CD4-positive, alpha-beta T cell treated with Interleukin-15 for 1 hour (primary cell): ENCODE measurements around the gene DDX10.
"Not testable (repeated sequence)": the region's sequence is repeated elsewhere in the genome, so short reads cannot be mapped to it uniquely, and the experiment has no call there.

ENCODE experiments used
- DNase-seq: peaks from one replicate; pipeline ENCODE4 v3.0.0-alpha.2; 2020

The DDX10 gene

DNA sequence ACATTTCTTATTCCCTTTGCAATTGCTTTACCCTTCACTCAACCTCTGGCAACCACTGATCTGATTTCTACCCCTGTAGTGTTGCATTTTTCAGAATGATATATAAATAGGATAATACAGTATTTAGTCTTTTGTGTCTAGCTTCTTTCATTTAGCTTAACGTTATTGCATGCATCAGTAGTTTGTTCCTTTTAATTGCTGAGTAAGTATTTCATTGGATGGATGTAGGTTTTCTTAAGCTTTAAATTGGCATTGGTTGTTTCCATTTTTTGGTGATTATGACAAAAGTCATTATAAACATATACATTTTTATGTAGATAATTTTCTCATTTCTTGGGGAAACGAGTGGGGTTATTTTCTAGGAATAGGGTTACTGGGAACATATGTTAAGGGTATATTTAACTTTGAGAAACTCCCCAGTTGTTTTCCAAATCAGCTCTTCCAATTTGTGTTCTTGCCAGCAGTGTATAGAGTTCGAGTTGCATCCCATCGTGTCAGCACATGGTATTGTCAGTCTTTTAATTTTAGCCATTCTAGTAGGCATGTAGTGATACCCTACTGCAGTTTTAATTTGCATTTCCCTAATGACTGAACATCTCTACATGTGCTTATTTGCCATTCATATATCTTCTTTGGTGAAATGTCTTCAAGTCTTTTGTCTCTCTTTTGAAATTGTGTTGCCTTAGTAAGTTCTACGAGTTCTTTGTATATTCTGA is 60.3 kb downstream of the DDX10 start:
- DNase-seq, result no peak

DNA sequence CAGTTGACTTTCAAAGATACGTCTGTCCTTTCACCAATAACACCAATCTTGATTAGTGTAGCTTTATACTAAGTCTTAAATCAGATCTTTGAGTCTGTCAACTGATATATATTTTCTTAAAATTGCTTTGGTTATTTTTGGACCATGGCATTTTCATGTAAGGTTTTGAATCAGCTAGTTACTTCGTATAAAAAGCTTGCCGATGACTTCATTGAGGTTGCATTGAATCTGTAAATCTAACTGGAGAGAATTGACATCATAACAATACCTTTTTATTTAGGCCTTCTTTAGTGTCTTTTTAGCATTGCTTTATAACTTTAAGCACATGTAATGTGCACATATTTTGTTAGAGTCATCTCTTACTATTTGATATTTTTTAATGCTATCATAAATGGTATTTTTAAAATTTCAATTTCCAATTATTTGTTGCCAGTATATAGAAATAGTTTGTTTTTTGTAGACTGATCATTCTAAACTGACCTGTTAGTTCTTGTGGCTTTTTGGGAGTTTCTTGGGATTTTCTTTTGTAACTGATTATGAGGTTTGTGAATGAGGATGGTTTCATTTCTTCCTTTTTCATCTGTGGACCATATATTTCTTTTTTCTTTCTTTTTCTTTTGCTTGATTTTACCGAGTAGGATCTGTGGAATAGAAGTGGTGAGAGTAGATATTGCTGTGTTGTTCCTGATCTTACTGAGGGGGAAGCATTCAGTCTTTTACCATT is 61.4 kb downstream of the DDX10 start:
- DNase-seq, result no peak

DNA sequence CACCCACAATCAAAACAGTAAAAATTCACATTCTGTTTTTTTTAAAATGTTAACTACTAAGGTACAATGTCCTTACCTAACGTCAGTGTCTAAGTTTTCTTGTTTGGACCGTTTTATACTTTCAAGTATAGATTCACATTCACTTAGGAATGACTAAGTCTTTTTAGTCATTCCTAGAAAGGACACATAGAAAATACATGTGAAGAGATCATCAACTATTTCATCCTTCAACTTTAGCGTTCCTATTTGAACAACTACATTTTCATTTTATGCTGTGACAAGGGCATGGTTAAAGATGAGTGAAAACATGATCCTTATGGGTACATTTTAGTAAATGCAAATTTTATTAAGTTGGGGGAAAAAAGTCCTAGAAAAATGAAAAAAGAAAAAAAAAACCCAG is 62.8 kb downstream of the DDX10 start:
- DNase-seq, result no peak

DNA sequence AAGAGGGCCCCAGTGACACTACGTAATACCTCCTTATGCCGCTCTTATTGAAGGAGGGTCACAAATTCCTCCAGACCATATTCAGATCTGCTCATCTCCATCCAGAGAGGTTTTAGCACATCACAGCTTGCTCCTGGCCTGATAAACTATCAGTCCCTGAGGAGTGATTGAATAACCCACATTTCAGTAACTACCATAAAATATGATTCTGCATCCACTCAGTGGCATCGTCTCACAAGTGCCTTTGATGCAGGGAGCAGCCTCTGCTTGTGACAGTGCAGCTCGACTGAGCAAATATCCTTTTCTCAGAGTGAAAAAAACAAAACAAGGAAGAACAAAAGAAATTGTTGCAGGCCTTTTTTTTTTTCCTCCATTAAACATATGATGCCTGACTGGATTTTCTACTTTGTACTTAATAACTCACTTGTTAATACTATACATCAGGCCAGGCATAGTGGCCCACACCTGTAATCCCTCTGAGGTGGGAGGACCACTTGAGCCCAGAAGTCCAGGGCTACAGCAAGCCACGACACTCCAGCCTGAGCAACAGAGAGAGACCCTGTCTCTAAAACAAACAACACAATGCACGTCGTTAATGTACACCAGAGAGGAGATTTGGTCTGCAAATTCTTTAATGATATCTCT is 64.5 kb downstream of the DDX10 start:
- no peak for DNase-seq

DNA sequence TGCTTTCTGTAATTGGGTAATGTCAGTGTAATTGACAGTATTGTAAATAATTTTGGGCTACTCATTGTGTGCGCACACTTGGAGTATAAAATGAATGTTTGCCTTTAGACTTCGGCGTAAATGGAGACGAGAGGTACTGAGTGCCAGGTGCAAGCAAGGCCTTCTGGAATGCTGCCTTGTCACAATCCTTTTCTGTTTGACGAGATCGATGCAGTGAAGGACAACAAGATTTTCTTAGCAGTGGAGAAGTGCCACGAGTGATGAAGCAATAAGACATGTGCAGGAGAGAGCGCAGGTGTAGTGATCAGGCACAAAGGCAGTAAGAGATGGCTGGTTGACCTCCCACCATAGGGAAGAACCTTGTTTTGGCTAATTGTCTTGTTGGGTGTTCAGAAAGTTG is 67.5 kb downstream of the DDX10 start:
- no peak for DNase-seq

DNA sequence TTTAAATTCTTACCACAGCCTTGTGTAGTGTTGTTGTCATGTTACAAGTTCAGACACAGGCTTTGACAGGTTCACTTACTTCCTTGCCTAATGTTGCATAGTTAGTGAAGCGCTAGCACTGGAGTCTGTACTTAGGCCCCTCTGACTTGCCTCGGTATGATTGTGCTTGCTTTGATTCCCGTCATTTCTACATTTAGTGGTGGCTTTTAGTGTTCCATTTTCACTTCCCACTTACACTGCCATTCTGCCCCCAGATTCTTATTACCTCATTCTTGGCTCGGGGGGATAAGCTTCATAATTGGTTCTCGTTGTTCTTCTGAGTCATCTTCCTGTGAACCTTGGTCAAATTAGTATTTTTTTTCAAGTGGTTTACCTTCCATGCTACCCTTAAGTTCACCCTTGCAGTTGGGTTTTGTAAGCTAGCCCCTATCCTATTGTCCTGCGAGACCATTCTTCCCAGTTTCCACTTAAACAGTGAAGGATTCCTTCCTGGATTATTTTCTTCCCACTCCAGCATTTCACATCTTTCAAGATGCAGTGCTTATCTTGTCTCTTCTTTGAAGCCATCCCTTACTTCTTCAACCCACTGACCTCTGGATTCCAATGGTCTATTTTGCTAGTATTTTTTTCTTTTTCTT is 68.7 kb downstream of the DDX10 start:
- no peak for DNase-seq

DNA sequence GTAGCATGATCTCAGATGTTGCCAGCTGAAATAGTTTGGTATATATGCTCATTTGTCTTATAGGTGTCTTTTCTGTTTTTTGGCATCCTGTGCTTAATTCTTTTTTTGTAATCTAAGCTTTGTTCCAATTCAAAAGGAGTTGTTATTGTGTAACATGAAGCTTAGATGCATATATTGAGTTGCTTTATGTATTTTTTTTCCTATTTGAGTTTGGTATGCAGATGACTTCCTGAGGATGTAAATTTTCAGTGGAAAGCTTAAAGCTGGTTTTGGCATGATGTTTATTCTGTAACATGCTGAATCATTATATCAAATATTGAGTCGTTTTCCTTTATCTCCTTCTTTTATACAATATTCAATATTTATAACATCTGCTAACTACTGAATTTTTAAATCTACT is 69.4 kb downstream of the DDX10 start:
- DNase-seq, result no peak

DNA sequence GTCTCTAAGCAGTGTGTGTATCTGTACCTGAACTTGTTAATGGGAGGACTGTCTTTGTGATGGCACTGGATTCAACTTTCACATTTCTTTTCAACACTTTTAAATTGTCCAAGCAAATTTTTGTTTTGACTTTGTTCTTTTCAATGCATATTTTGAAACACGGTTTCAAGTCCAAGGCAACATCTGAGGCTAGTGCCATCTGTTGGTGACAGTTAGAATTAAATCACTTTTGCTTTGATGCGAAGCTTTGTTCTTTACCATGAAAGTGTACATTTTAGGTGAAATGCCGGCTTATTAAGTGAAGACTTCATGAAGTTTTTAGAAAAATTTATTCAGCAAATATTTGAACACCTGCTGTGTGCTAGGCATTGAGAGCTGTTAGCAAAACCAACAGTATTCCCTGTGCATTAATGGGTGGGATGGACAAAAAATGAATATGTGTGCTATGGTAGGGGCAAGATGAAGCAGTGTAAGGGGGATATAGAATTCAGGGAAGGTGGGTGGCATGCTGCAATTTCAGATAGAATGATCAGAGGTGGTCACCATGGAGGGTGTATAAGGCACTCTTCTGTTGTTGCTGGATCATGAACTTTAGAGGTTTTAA is 70.2 kb downstream of the DDX10 start:
- DNase-seq, result no peak

DNA sequence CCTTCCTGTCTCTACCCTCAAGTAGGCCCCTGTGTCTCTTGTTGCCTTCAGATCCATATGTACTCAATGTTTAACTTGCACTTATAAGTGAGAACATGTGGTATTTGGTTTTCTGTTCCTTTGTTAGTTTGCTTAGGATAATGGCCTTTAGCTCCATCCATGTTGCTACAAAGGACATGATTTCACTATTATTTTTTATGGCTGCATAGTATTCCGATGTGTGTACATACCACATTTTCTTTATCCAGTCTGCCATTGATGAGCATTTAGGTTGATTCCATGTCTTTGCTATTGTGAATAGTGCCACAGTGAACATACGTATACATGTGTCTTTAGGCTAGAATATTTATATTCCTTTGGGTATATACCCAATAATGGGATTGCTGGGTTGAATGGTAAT is 75.3 kb downstream of the DDX10 start:
- not testable (repeated sequence) for DNase-seq

DNA sequence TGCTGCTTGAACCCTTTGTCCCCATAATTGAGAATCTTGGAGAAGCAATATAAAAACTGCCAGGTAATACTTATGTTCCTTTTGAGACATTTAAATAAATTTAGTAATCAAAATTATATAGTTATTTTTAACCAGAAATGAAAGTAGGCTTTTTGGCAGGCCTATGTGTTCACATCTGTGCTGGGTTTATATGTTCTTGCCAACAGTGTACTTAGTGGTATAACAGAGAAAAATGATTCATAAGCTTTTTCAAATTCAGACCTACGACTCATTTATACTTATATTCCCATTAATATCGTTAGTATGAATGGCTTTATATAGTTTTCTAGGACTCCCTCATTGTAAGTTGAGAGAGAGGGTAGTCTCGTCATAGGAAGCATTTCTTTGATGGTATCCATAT is 79.0 kb downstream of the DDX10 start:
- no peak for DNase-seq

DNA sequence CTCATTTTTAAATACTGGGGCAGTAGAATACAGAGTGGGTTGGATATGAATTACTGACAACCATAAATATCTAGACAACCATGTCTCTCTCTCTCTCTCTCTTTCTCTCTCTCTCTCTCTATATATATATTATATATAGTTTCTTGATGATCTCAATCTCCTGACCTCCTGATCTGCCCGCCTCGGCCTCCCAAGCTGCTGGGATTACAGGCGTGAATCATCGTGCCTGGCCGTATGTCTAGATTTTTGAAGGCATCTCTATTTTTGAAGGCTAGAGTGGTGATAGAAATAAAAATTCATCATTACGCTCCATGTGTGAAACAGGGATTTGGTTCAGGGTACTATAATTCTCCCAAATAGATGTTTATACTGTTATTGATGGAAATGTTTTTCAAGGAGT is 84.1 kb downstream of the DDX10 start:
- DNase-seq, result no peak

DNA sequence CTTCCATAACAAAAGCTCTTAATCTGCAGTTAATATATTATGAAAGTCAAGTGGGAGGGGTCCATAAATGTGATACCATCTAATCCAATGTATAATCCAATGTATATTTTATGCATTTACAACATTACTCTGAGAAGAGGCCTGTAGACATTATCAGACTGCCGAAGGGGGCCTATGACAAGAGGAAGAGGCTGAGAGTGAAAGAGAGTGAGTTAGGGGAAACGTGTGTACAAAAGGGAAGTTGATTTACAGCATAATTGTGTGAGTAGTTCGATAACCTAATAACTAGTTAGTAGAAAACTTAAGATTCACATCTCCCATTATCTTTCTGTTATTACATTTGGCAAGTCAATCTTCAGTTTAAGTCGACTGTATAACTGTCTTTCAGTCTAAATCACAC is 86.6 kb downstream of the DDX10 start:
- no peak for DNase-seq

DNA sequence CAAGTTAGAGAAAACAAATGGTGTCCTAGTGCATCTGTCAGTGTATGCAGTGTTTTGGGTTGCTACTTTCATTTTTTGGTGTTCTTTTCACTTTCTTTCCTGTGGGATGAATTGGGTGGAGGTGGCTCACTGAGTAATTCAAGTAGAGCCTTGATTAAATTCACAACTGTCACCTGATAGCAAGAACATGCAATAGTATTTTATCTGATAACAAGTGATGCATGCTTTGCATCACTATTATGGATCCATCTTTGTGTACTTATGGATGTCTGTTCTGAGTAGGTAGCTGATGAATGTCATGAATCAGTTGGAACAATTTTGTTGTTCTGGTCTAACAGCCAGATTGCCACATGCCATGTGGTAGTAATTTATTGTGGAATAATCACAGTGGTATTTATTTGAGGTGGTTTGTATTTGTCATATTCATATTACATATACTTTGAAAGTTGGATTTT is 87.5 kb downstream of the DDX10 start:
- DNase-seq, result no peak

DNA sequence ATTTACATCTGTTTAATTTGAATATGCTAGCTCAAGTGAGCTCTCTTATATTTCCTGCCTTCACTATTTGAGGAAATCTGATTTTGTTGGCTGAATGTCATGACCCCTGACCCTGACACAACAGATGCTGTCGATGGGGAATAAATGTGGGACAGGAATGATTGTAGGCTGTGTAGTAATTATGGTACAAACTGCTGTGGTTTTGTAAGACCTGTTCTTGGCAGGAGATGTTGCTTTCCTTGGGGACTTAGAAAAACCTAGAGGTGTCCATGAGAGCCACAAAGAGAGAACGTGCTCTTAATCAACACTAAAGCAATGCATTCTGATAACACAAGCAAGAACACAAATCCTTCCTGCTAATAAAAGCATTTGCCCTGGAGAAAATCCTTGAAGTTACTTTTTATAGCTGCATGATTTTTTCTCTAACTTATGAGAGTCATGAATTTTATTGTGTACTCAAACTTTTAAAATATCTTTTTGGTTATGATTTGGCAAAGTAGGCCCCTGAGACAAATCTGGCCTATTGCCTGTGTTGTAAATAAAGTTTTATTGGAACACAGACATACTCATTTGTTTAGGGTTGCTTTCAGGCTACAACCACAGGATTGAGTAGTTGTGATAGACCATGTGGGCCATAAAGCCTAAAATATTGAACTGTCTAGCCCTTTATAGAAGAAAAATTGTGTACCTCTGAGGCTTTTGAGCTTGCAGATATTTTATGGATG is 90.2 kb downstream of the DDX10 start:
- no peak for DNase-seq

DNA sequence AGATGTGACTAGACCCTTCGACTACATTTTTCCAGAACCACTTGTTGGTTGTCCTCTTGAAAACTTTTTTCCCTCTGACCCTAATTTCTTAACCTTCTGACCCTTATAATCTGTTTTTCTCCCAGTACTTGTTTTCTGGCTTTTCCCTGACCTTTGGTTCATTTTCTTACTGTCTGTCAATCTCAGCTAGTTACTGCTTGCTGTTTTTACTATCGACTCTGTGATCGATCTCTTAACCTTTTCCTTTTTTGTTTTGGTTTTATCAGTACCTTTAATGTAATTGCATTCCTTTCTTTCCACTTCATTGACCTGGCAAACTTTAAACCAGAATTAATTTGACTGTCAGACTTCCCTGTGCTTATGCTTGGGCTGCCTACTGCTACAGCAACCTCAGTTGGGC is 92.8 kb downstream of the DDX10 start:
- no peak for DNase-seq

DNA sequence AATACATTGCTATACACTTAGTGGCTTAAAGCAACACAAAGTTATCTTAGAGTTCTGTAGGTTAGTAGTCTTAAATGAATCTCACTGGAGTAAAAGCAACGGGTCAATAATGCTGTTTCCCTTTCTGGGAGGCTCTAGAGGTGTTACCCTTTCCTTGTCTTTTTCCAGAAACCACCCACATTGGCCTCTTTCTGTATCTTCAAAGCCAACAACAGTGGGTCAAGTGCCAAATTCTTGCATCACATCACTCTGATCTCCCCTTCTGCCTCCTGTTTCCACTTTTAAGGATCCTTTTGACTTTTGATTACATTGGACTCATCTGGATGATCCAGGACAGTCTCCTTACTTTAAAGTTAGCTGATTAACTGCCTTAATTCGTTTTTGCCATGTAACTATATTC is 93.6 kb downstream of the DDX10 start:
- DNase-seq, result no peak

DNA sequence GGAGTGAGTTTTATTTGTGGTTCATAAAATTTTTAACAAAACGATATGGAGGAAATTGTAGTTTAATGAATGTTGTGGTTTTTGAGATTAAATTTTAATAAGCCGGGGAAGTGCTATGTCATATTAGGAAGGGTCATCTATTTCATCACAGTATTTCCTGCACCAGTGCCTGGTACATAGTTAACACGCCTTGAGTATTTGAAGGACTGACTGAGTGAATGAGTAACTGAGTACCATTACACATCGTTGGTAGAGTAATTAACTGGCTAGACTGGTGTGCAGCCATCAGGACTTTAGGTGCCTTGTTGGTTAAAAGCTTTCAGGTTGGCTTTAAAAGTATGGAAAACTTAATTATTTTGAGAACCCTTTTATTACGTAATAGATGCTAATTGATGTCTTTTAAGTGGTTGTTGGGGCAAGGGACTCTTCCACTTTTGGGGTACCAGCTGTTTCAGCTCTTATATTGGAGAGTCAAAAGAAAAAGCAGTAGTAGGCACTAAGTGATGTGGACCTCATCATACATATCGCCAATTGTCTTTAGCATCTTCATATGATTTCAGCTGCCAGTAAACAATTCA is 101.8 kb downstream of the DDX10 start:
- DNase-seq, result no peak

DNA sequence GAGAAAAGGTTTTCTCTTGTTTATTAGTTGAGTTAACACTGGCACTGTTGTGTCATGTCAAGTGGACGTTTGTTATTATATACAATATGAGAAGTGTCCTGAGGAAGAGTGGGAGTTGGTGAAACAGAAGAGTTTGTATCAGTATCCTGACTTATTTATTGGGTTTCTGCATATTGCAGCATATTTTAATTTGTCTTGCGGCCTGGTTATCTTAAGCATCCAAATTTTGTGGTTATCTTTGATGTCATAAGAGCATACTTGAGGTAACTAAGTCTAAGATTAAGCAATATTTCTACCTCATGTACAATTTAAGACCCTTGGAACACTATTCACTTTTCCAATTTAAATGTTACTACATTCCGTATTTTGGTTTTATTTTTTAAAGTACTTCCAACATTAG is 103.5 kb downstream of the DDX10 start:
- no peak for DNase-seq

DNA sequence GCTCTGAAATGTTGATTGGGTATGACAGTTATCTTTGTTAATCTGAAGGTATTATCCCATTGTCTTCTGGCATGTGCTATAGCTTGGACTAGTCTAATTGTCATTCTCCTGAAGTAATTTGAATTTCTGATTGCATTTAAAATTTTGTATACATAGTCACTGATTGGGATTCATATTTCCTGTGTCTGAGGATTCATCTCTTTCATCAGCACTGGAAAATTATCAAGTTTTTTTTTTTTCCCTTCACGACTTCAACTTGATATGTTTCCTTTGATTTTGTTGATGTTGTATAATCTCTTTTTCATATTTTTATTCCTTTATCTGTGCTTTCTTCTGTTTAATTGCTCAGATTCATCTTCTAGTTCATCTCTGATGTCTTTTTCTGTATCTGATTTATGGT is 104.1 kb downstream of the DDX10 start:
- DNase-seq, result no peak

DNA sequence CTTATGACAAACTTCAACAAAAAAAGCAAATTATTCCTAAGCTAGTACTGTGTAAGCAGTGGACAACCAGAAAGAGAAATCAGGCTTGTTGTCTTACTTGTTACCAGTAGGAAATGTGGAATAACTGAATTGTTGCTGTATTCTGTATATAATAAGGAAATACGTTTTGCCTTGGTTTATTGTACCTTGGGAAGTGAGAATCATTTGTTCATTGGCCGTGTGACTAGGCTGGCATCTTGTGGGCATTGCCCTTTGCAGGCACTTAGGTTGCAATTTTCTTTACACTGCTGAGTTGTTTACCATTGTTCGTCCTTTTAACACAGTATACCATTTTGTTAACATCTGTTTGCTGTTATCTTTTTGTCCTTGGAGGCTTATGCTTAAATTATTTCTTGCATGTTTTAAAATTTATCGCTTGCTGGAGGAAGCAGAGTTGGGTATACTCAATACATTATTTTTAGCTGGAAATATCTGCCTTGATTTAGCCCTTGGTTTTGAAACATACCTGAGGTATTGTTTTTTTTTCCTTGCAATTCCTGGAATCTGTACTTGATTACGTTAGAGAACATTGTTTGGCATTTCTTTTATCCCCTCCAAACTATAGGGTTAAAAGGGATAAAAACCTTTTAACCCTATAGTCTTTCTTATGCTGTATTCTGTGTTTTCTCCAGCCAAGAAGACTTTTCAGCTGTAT is 109.3 kb downstream of the DDX10 start:
- DNase-seq, result no peak

DNA sequence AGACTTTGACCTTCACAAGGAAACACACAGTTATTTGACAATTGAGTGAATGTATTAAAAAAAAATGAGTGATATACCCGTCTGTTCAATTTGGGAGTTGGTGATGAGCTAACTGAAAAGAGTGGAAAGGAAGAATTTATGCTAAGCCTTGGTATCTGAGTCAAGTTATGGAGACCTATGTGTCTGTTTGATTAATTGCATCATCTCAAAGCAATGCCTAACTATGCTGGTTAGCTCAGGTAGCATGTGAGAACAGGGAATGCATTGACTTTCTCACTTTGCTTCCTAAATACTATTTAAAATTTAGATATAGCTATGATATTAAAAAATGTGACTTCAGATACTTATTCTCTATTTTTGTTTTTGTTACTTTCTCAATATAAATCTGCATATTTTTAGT is 110.5 kb downstream of the DDX10 start:
- no peak for DNase-seq

DNA sequence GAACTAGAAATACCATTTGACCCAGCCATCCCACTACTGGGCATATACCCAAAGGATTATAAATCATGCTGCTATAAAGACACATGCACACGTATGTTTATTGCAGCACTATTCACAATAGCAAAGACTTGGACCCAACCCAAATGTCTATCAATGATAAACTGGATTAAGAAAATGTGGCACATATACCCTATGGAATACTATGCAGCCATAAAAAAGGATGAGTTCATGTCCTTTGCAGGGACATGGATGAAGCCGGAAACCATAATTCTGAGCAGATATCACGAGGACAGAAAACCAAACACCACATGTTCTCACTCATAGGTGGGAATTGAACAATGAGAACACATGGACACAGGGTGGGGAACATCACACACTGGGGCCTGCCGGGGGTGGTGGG is 114.3 kb downstream of the DDX10 start:
- not testable (repeated sequence) for DNase-seq
